ENCODE results near the gene ELSPBP1. TPM values are rescaled to one million over a fixed set of nuclear protein-coding genes. Genes with fewer than 3 reads are reported as not detected.
"Not testable (repeated sequence)": the region's sequence is repeated elsewhere in the genome, so short reads cannot be mapped to it uniquely, and the experiment has no call there.

Gene ELSPBP1
- total RNA-seq, 1 donor from 2014 or later = not detected

GRCh38 chr19:48051335-48052033 is 57.1 kb downstream of the ELSPBP1 start:
- no peak for DNase-seq (ENCODE audit: low spot score)

GRCh38 chr19:48053076-48053475 is 58.6 kb downstream of the ELSPBP1 start:
- Mint-ChIP-seq H3K4me1 (ENCODE audit: low read depth) (peaks cover 2% of the 10 kb centered on the region), H3K9me3 (no peaks in the 10 kb centered on the region), H3K36me3 (ENCODE audit: low read depth) (no peaks in the 10 kb centered on the region), H3K4me3 (ENCODE audit: low read depth) (no peak overlapping the region), H3K27ac (no peak overlapping the region), H3K27me3 (ENCODE audit: low read depth) (no peaks in the 10 kb centered on the region)
- intact Hi-C loops (cut with micrococcal nuclease) = no loop called here
- DNase-seq (ENCODE audit: low spot score) = no peak

More at GRCh38 chr19:48051335-48052033, 57.1 kb downstream of the ELSPBP1 start:
- peaks cover 2% of the 10 kb centered on the region for H3K4me1 Mint-ChIP-seq (ENCODE audit: low read depth)
- H3K4me3 Mint-ChIP-seq (ENCODE audit: low read depth) = no peak overlapping the region
- H3K36me3 Mint-ChIP-seq (ENCODE audit: low read depth) = no peaks in the 10 kb centered on the region
- intact Hi-C loops (cut with micrococcal nuclease) = no loop called here
- H3K27ac Mint-ChIP-seq = no peak overlapping the region
- no peaks in the 10 kb centered on the region for H3K27me3 Mint-ChIP-seq (ENCODE audit: low read depth)
- H3K9me3 Mint-ChIP-seq = no peaks in the 10 kb centered on the region

DNA sequence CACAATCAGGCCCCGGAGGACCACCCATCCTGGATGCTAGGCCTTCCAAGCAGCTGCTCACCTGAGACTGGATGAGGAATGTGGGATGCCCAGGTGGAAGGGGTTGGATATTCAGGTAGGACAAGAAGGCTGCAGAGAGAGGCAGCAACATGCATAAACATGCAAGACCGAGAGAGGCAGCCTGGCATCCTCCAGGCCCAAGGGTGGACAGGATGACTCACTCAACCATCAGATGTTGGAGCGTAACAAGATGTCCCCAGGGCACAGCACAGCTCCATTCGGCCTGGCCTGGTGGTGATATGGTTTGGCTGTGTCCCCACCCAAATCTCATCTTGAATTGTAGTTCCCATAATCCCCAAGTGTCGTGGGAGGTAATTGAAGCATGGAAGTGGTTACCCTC is 59.4 kb downstream of the ELSPBP1 start:
- H3K4me3 Mint-ChIP-seq (ENCODE audit: low read depth) = no peak overlapping the region
- H3K9me3 Mint-ChIP-seq = no peaks in the 10 kb centered on the region
- intact Hi-C loops (cut with micrococcal nuclease) = no loop called here
- peaks cover 2% of the 10 kb centered on the region for H3K4me1 Mint-ChIP-seq (ENCODE audit: low read depth)
- no peak for DNase-seq (ENCODE audit: low spot score)
- no peak overlapping the region for H3K27ac Mint-ChIP-seq
- H3K36me3 Mint-ChIP-seq (ENCODE audit: low read depth) = no peaks in the 10 kb centered on the region
- H3K27me3 Mint-ChIP-seq (ENCODE audit: low read depth) = no peaks in the 10 kb centered on the region

- Mint-ChIP-seq H3K4me3 (ENCODE audit: low read depth) (no peak overlapping the region), H3K27ac (no peak overlapping the region), H3K4me1 (ENCODE audit: low read depth) (no peaks in the 10 kb centered on the region), H3K36me3 (ENCODE audit: low read depth) (no peaks in the 10 kb centered on the region), H3K9me3 (no peaks in the 10 kb centered on the region), H3K27me3 (ENCODE audit: low read depth) (peaks cover 2% of the 10 kb centered on the region)
- intact Hi-C loops (cut with micrococcal nuclease) = no loop called here
- DNase-seq (ENCODE audit: low spot score) = no peak
Measured at GRCh38 chr19:48059331-48059730, 64.9 kb downstream of the ELSPBP1 start.

DNA sequence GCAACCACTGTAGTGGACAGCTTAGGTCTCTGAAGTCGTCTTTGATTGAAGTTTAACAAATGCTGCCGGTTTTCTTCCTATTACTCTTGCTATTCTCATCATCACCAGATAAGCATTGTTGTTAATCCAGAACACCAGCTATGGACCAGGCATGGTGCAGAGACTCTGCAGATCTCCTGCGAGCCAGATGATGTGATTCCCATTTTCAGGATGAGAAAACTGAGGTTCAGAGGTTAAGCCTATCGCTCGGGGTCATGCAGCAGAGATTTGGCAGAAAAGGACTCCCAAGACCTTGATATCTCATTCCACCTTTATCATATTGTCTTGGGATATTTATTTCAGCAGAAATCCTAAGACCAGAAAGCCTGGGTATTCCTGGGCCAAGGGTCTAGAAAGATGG is 65.9 kb downstream of the ELSPBP1 start:
- Mint-ChIP-seq H3K9me3 (no peaks in the 10 kb centered on the region), H3K27me3 (ENCODE audit: low read depth) (peaks cover 2% of the 10 kb centered on the region), H3K36me3 (ENCODE audit: low read depth) (no peaks in the 10 kb centered on the region), H3K27ac (no peak overlapping the region), H3K4me3 (ENCODE audit: low read depth) (no peak overlapping the region), H3K4me1 (ENCODE audit: low read depth) (no peaks in the 10 kb centered on the region)
- no peak for DNase-seq (ENCODE audit: low spot score)
- intact Hi-C loops (cut with micrococcal nuclease) = no loop called here

DNA sequence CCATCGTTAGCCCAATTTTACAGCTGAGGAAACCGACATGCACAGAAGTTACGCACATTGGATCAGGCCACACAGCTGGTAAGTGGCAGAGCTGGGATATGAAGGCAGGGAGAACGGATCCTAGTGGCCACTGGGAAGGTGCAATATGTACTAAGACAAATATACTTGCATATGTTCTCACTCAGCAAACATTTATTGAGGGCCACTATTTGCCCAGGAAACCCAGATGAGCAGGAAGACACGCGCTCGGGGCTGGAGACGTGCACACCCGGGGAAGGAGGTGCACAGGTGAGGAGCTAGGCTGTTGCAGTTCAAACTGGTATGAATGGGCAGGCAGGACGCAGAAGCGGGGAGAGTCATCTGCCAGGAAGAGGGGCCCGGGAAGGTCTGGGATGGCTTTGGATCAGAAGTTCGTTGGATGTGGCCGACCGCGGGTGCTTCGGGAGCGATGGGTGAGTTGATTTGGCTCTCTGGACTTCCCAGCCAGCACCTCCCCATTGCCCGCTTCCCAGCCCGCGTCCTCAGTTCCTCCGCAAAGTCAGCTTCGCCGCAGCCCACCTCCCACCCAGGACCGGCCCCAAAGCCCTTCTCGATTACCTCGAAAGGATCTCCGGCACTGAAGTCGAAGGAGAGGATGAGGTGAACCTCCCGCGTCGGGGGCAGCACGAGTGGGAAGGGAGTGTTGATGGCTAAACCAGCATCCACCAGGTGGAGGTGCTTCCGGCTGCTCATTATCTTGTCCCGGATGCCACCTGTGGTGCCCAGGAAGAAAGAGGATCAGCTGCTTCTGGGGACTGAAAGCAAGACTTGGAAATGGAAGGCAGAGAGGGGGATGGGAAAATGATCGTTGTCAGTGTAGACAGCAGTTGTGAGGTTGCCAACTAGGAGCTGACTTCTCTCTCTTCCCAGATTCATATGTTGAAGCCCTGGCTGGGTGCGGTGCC is 67.2 kb downstream of the ELSPBP1 start:
- Mint-ChIP-seq H3K9me3 (no peaks in the 10 kb centered on the region), H3K36me3 (ENCODE audit: low read depth) (no peaks in the 10 kb centered on the region)

DNA sequence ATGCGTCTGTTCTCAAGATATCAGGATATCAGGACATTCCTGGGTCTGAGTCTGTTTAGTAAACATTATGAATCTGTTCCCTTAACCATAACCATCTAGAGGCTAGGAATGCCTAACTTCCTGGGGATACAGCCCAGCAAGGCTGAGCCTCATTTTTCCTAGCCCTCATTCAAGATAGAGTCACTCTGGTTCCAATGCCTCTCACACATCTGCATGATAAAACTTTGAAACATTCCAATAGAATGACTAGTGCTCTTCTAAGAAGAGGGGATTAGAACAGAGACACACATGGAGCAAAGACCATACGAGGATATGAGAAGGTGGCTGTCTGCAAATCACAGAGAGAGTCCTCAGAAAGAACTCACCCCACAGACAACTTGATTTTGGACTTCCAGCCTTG is 70.1 kb downstream of the ELSPBP1 start:
- no peak overlapping the region for H3K4me3 Mint-ChIP-seq (ENCODE audit: low read depth)
- intact Hi-C loops (cut with micrococcal nuclease) = no loop called here

More for the DNA sequence above, 67.2 kb downstream of the ELSPBP1 start:
- H3K27me3 Mint-ChIP-seq (ENCODE audit: low read depth) = peaks cover 2% of the 10 kb centered on the region
- DNase-seq (ENCODE audit: low spot score) = no peak
- intact Hi-C loops (cut with micrococcal nuclease) = no loop called here
- H3K4me3 Mint-ChIP-seq (ENCODE audit: low read depth) = no peak overlapping the region
- no peaks in the 10 kb centered on the region for H3K4me1 Mint-ChIP-seq (ENCODE audit: low read depth)
- no peak overlapping the region for H3K27ac Mint-ChIP-seq

GRCh38 chr19:48069435-48069834 is 75.0 kb downstream of the ELSPBP1 start:
- H3K27me3 Mint-ChIP-seq (ENCODE audit: low read depth) = no peaks in the 10 kb centered on the region
- no peak overlapping the region for H3K27ac Mint-ChIP-seq

More for the DNA sequence above, 70.1 kb downstream of the ELSPBP1 start:
- Mint-ChIP-seq H3K4me1 (ENCODE audit: low read depth) (no peaks in the 10 kb centered on the region), H3K9me3 (no peaks in the 10 kb centered on the region), H3K27me3 (ENCODE audit: low read depth) (peaks cover 2% of the 10 kb centered on the region), H3K27ac (no peak overlapping the region), H3K36me3 (ENCODE audit: low read depth) (no peaks in the 10 kb centered on the region)
- DNase-seq (ENCODE audit: low spot score) = no peak

GRCh38 chr19:48070177-48070769 is 75.8 kb downstream of the ELSPBP1 start:
- H3K27me3 Mint-ChIP-seq (ENCODE audit: low read depth); H3K9me3 Mint-ChIP-seq; intact Hi-C loops (cut with micrococcal nuclease); H3K4me3 Mint-ChIP-seq (ENCODE audit: low read depth); H3K27ac Mint-ChIP-seq; DNase-seq (ENCODE audit: low spot score); H3K36me3 Mint-ChIP-seq (ENCODE audit: low read depth); H3K4me1 Mint-ChIP-seq (ENCODE audit: low read depth): not testable (repeated sequence)

More at GRCh38 chr19:48069435-48069834, 75.0 kb downstream of the ELSPBP1 start:
- intact Hi-C loops (cut with micrococcal nuclease) = no loop called here
- H3K4me1 Mint-ChIP-seq (ENCODE audit: low read depth) = no peaks in the 10 kb centered on the region
- no peak overlapping the region for H3K4me3 Mint-ChIP-seq (ENCODE audit: low read depth)
- no peaks in the 10 kb centered on the region for H3K9me3 Mint-ChIP-seq
- no peaks in the 10 kb centered on the region for H3K36me3 Mint-ChIP-seq (ENCODE audit: low read depth)
- no peak for DNase-seq (ENCODE audit: low spot score)

Other genes starting within 250 kb of the ELSPBP1 start
- 266 and 269 TPM in 2 replicates for gene NOP53, start 249.1 kb upstream of the ELSPBP1 start, total RNA-seq
- 89.0 and 98.3 TPM in 2 replicates for gene SELENOW, start 215.9 kb upstream of the ELSPBP1 start, total RNA-seq
- not detected in 2 replicates for gene TPRX1, start 190.1 kb upstream of the ELSPBP1 start, total RNA-seq
- not detected in 2 replicates for gene CRX, start 172.7 kb upstream of the ELSPBP1 start, total RNA-seq
- gene TPRX2, start 135.4 kb upstream of the ELSPBP1 start, total RNA-seq = not detected in 2 replicates
- gene SULT2A1, start 108.3 kb upstream of the ELSPBP1 start, total RNA-seq = not detected in 2 replicates
- gene BSPH1, start 2.5 kb upstream of the ELSPBP1 start, total RNA-seq = not detected in 2 replicates
- gene CABP5, start 49.4 kb downstream of the ELSPBP1 start, total RNA-seq = not detected in 2 replicates
- gene PLA2G4C, start 116.2 kb downstream of the ELSPBP1 start, total RNA-seq = 11.3 and 11.4 TPM in 2 replicates
- gene LIG1, start 175.7 kb downstream of the ELSPBP1 start, total RNA-seq = 119 and 125 TPM in 2 replicates
- 9.2 and 9.7 TPM in 2 replicates for gene ZSWIM9, start 176.0 kb downstream of the ELSPBP1 start, total RNA-seq